OCI-M2 (cell line): ENCODE results near the gene FAM76B.
"Not testable (repeated sequence)": the region's sequence is repeated elsewhere in the genome, so short reads cannot be mapped to it uniquely, and the experiment has no call there.

Experiments
- DNase-seq: peaks from one replicate; lab custom pipeline; 2025; ENCODE audit not compliant: unreplicated experiment; lab: John Stamatoyannopoulos, UW

FAM76B gene

DNA sequence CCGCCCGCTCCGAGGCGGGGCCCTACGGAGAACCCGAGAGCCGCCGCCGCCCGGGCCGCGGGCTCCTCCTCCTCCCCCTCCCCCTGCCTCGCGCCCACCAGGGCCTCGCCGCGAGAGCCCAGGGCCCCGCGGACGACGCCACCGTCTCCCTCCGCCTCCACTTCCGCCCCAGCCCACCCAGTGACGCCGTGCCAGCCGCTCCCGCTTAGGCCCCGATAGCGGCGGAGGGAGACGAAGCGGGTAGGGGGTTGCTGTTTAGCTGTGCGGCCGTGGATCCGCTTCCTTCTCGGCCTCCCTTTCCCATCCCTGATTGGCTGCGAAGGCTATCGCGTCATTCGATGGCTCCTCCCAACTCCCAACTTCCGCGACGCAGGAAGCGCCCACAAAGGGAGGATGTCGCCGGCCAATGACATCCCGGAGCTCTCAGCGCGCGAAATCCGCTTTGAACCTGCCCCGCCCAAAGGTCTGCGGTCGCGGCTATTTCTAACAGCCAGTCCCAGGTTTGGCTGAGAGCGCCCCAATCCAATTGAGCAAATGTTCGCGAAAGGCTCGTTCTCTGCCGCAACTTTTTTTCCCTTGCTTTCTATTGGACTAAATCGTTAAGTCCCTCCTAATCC lies at the start of gene FAM76B:
FAM76B (minus strand) TSS at position 277 of the 617 bp plus-strand sequence. CDS start 304 bp downstream, outside the sequence.
- peak; percentile 94 for DNase-seq

DNA sequence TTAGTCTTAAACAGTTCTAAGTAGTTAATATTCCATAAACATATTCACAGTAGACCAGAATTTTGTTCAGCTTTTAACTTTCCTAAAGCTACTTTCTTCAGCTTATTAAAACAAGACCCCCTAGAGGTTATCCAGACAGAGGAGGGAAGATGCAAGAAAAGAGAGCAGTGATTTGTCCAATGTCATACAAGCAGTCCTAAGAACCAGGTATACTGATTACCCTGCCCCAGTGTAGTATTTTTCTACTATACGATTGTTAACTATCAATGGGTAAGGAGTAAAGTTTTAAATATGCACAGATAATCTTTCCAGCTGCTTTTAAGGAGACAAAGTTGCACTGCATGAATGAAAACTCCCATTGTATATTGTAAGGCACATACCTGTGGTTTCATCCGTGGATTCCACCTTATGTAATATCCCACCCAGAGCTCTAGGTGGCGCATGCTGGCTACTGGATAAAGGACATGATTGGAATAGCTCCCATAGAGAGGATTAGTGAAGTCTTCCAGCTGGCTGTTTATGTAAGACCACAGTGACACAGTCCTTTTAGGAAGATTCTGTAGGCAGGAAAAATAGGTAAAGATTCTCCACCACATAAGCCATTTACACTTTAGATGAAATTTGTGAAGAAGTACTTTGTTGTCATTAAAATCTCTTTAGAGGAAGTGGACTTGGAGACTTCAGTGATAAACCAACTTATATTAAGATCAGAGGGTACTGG lies 46.3 kb upstream of the FAM76B start:
- no peak for DNase-seq

DNA sequence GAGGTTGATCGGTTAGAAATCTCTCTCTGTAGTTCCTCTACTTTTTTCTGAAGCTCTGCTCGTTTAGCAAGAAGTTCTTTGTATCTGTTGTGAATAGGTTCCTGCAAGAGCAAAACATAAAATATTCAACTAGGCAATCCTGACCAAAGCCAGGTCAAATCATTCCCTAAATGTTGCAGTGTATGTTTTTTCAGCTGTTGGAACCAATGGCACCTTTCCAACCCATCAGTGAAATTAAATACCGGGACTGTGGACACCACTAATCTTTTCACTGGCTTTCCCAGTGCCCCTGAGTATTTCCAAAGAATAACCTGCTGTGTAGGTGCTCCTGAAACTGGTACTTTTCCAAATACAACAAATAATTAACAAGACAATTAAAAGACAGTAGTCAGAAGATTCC lies 45.8 kb upstream of the FAM76B start:
- no peak for DNase-seq

DNA sequence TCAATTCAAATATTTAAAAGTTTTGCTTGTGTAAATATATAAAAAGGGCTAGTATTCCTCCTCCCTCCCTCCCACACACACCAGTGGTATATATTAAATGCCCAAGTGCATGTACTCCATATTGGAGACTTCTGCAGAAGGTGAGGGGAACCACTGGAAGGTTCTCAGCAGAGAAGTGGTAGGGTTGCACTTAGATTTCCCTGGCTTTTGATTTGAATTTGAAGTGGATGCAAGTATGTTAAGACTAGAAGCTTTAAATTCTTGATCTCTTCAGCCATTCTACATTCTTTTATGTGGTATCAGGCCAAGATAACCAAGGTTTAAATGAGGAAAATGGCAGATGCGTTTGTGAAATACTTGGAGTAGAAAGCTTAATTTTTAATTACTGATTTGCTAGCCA lies 43.8 kb upstream of the FAM76B start:
- no peak for DNase-seq

DNA sequence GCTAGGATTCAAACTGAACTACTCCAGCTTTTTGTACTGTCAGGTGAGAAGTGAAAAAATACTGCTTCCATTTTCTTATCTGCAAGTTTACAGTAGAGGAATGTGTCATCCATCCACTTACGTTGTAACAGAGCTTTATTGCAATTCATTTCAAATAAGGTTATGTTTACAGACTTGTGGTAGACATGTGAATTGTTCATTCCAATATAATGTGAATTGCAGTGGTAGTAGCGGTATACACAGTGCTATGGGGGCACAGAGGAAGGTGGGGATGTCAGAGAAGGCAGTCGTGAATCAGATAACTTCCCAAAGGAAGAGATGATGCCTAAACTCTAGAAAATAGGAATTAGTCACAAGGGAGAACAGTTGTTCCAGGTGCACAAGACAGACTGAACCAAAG lies 43.2 kb upstream of the FAM76B start:
- DNase-seq = no peak

DNA sequence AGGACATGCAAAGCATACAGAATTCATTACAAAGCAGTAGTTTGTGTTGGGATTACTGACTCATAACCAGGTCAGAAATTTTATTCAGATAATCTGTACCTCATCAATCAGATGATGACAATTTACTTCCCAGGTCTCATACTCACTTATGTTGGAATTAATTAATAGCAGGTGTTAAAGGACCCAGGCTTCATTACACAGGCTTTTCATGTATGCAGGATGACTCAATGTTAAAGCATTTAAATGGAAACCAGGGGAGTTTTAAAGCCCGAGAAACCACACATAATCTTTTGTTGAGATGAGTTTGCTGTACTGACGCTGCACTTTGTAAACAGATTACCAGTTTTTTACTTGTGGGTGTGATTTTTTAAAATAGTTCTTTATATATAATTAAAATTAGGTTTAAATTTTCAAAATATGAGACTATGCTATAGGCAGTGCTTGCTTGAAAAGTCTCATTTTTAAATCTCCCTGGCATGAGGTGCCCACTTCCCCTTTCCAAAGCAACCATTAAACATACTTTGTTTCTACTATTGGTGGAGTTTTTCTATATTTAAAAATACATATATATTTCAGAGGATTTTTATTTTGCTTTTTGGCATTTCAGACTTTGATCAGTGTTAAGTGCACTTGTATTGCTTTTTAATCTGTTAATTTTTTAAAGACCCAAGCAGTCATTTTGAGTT lies 41.8 kb upstream of the FAM76B start:
- DNase-seq = no peak

DNA sequence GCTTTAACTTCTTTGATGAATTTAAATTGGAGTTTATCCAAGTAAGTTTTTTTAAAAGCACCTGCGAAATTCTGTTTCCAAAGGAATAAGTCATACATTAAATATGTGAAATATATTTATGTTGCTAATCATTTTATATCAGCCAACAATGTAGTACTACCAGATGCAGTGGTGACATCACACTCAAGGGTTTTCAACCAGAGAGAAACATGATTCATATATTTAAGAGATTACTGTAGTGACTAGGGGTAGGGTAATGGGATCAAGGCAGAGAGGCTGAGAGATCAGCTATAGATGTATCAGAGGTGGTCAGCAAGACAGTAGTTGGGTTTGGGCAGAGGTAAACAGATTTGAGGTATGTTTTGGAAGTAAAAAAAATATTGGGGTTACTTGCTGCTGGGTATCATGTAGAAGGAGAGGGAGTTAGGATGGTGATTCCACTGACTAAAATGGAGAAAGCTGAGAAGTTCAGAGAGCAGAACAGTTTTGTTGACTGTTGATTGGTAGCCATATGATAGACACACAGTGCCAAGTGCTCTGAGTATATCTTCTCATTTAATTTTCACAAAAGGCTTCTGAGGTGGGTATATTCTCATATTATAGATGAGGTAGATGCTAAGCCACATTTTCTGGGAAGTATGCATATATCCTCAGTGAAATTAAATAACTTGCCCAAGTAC lies 40.1 kb upstream of the FAM76B start:
- no peak for DNase-seq

DNA sequence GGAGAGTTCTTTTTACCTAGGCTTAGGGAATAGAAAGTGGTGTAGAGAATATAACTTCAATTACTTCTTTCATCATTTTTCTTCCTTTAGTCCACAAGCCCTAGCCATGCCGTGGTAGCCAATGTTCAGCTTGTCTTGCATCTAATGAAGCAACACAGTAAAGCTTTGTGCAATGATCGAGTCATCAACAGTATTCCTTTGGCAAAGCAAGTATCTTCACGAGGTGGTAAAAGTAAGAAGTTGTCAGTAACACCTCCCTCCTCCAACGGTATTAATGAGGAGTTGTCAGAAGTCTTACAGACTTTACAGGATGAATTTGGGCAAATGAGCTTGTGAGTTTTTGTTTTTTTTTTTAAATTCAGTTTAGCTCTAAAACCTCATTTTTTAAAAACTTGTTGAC lies 38.1 kb upstream of the FAM76B start:
- no peak for DNase-seq

DNA sequence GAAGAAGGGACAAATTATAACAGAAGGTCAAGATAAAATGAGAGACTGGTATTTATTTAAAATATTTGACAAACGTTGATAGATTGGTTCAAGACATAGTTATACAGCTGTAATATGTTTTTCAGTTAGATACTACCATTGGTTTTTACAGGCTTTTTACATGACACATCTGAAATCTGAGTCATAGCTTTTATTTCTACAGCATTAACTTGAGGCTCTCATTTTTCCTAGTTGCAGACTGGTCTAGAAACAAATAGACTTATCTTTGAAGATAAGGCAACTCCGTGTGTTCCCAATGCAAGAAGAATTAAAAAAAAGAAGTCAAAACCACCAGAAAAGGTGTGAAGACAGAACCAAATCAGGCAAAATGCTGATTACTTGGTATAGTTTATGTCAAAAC lies 32.1 kb upstream of the FAM76B start:
- DNase-seq = no peak

DNA sequence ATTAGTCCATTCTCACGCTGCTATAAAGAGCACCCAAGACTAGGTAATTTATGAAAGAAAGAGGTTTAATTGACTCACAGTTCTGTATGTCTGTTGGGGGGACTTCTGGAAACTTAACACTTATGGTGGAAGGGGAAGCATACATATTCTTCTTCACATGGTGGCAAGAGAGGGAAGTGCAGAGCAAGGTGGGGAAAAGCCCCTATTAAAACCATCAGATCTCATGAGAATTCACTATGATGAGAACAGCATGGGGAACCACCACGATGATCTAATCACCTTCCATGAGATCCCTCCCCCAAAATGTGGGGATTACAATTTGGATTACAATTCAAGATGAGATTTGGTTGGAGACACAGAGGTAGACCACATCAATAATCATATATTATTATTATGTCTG lies 26.5 kb upstream of the FAM76B start:
- no peak for DNase-seq

DNA sequence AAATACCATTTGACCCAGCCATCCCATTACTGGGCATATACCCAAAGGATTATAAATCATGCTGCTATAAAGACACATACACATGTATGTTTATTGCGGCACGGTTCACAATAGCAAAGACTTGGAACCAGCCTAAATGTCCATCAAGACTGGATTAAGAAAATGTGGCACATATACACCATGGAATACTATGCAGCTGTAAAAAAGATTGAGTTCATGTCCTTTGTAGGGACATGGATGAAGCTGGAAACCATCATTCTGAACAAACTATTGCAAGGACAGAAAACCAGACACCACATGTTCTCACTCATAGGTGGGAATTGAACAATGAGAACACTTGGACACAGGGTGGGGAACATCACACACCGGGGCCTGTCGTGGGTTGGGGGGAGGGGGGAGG lies 21.5 kb upstream of the FAM76B start:
- not testable (repeated sequence) for DNase-seq

DNA sequence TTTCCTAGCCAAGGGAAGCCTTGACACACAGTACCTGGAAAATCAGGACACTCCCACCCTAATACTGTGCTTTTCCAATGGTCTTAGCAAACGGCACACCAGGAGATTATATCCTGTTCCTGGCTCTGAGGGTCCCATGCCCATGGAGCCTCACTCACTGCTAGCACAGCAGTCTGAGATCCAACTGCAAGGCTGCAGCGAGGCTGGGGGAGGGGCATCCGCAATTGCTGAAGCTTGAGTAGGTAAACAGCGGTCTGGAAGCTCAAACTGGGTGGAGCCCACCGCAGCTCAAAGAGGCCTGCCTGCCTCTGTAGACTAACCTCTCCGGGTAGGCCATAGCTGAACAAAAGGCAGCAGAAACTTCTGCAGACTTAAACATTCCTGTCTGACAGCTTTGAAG lies 16.9 kb upstream of the FAM76B start:
- DNase-seq = not testable (repeated sequence)

DNA sequence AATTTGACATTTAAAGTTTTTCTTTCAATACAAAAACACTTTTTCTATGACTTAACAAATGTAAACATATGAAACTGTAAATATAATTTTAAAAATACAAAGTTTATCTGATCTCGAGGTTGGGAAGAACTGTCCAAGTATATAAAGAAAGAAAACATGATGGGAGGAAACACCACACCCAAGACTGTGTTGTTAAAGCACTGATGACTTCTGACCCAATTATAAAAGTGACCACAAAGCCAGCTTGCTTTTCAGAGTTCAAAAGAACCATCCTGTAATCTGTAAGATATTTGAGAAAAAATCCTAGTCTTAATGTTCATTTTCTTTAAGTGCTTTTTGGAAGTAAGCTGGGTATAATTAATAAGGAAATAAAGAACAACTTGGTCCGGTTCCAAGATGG lies 16.3 kb upstream of the FAM76B start:
- DNase-seq = no peak

DNA sequence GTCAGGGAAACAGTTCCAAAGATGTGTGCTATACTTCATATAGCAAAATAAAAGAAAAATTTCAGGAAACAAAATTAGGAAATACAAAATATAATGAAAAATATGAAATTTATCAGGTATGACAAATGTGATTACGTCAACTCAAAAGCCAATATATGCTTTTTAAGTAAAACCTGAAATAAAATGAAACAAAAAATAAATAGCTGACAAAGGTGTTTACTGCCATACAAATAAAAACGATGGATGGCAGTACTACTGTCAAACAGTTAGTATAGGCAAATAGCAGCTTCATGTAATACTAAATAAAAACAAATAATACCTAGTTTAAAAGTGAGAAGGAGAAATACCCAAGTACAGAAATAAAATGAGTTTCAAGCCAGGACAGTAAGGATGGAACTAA lies 14.4 kb upstream of the FAM76B start:
- DNase-seq = no peak

DNA sequence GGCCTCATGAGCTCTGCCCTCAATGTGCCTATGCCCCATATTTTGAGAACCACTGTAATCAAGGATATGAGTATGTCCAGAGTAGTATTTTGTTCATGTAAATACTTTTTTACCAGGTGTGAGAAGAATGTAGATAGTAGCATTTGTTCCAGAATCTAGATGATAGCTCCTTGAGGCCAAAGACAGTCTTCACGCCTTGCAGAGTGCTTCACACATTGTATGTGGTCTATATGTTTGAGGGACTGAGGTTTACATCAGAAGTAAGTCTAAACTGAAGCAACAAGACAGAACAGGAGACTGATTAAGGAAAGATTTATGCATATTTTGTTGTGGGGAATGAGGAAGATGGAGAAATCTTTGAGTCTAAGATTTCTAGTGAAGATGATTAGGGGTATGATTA lies 13.2 kb upstream of the FAM76B start:
- DNase-seq = no peak

DNA sequence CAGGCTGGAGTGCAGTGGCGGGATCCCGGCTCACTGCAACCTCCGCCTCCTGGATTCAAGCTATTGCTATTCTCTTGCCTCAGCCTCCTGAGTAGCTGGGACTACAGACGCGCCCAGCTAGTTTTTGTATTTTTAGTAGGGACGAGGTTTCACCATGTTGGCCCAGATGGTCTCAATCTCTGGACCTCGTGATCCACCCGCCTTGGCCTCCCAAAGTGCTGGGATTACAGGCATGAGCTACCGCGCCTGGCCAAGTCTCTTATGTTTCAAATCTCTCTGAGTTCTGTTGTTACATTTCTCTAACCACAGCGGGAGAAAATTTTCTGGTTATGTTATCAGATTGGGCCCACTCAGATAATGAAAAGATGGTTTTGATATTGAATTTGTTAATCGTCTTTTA lies 10.9 kb upstream of the FAM76B start:
- no peak for DNase-seq

DNA sequence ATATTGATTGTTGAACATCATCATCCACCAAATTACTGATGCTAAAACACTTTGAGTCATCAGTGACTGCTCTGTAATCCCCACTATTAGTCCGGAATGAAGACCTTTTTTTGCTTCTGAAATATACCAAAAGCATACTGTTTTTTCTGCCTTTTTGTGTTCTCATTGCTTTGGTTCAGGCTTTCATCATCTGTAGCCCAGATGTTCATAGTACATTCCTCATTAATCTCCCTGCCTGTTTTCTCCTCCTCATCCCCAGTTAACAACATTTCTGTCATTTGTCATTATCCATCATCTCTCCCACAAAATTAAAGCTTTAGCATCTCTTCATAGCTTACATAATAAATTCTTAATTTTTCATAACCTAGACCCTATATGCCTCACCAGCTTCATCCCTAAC lies 10.0 kb upstream of the FAM76B start:
- no peak for DNase-seq

DNA sequence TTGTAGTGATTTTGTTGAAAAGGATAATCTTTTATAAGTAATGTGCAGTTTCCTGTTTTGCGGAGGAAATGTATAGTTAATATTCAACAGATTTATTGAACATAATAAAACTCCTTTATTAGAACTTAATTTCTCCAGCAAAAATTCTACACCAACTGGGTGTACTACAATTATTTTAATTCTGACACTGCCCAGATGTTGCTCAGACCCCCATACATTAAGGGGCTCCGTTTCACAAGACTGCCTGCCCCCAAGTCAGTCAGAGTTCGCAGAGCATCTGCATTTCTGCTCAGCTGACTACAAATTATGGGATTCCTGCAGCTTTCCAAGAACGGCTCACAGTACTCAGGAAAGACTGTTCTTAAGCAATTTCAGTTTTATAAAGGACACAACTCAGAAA lies 6.9 kb upstream of the FAM76B start:
- DNase-seq = no peak

DNA sequence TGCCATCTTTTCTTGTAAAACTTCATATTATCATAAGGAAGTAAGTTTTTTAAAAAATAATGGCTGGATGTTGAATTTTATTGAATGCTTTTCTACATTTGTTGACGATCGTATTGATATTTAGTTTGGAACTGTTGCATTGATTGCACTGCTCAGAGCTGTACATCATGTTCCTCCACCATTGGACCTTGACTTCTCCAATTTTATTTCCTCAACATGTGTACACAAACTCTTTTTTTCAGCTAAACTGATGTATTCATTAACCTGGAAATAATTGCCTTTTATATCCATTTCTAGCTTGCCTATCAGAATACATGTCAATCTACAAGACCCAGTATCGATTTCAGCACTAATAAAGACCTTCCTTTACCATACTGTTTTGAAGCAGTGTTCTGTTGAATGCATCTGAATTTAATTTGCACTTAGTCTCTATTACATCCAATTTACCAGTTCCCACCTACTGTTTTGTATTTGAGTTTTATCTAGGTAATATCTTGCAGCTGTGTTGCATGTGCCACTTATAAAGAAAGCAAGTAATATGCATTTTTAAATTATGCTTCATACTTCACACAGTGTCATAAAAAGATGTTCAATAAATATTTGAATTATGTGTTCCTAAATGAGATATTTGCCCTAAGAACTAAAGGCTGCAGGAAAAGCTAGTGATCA lies 6.2 kb upstream of the FAM76B start:
- DNase-seq = no peak

DNA sequence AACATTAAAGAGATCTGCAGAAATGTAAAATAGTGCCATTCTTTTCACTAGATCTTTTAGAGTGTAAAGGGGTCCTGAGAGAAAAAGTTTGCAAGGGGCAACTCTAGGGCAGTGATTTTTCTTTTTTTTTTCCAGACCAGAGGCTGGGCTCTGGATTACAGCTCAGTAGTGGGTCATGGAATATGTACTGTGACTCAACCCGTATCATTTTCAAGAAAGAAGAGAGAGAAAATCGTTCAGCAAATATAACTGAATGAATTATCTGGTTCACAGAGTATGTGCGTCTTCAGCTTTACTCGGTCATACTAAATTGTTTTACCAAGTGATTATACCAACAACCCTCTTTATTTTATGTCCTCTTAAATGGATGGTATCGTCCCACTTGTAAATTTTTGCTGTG lies 4.5 kb upstream of the FAM76B start:
- no peak for DNase-seq

DNA sequence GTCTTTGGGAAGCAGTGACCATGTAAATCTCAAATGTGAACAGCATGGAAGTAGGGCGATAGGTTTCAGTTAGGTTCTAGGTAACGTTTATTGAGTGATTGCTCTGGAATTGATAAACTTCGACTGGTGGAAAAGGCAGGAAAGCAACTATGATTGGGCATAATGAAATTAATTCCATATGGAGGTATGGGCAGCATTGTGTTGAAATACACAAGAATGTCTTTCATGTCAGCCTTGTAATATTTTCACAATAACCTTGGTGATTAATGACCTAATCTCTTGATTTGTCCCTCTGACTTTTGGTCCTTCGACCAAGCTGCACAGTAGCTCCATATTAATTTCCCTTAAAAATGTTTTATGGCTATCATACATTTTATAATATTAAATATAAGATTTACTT lies 3.5 kb upstream of the FAM76B start:
- DNase-seq = no peak
